A673 (cell line): ENCODE results near the gene HDAC10. TPM values are rescaled to one million over a fixed set of nuclear protein-coding genes. Genes with fewer than 3 reads are reported as not detected.

ENCODE experiments used
- BruUV-seq: library from RNA; stranded (reverse); fragments of 400-500 nt; replicated peaks from 2 replicates; lab custom pipeline; 2021; lab: Mats Ljungman, UMichigan
- CTCF ChIA-PET: fragments of 300-600 bp; sonication (Branson Sonifier 250); formaldehyde crosslinking; loops from one replicate; lab custom pipeline; 2022; ENCODE audit warnings: antibody characterized with exemption; lab: Charles Lee
- POLR2A ChIA-PET: fragments of 300-600 bp; sonication (Branson Sonifier 250); formaldehyde crosslinking; loops from one replicate; lab custom pipeline; 2022; ENCODE audit warnings: antibody characterized with exemption; ENCODE audit not compliant: low non-redundant PET; lab: Charles Lee
- DNase-seq: peaks from one replicate; pipeline ENCODE4 v3.0.0-alpha.2; 2015; ENCODE audit warnings: low spot score
- H3K27ac ChIP-seq: fragments of 200-600 bp; sonication (generic); 2 replicates; pipeline ENCODE4 v1.5.1; 2016; ENCODE audit warnings: mixed run types, low read depth, mild to moderate bottlenecking, mixed read lengths, antibody characterized with exemption, low read length; ENCODE audit not compliant: poor library complexity, severe bottlenecking
- H3K27me3 ChIP-seq: fragments of 200-600 bp; sonication (generic); replicated peaks from 2 replicates; pipeline ENCODE4 v1.6.1; 2017; ENCODE audit warnings: mixed run types, low read depth, mild to moderate bottlenecking, mixed read lengths, antibody characterized with exemption, low read length; ENCODE audit not compliant: insufficient read depth, poor library complexity
- H3K36me3 ChIP-seq: fragments of 200-600 bp; sonication (generic); 2 replicates; pipeline ENCODE4 v1.6.1; 2016; ENCODE audit warnings: mixed run types, mild to moderate bottlenecking, mixed read lengths, antibody characterized with exemption, low read length; ENCODE audit not compliant: insufficient read depth, poor library complexity, severe bottlenecking
- H3K4me1 ChIP-seq: fragments of 200-600 bp; sonication (generic); 2 replicates; pipeline ENCODE4 v1.6.1; 2017; ENCODE audit warnings: mixed run types, mild to moderate bottlenecking, mixed read lengths, antibody characterized with exemption, low read length; ENCODE audit not compliant: insufficient read depth, poor library complexity, severe bottlenecking
- H3K4me3 ChIP-seq: fragments of 200-600 bp; sonication (generic); 2 replicates; pipeline ENCODE4 v1.5.1; 2016; ENCODE audit warnings: low read depth, mixed run types, mild to moderate bottlenecking, mixed read lengths, low read length; ENCODE audit not compliant: poor library complexity, severe bottlenecking
- H3K9me3 ChIP-seq: fragments of 200-600 bp; sonication (generic); 2 replicates; pipeline ENCODE4 v1.6.1; 2016; ENCODE audit warnings: mixed run types, low read depth, mild to moderate bottlenecking, mixed read lengths, antibody characterized with exemption, low read length; ENCODE audit not compliant: poor library complexity, severe bottlenecking
- CTCF ChIP-seq: fragments of 300-800, 200-600 bp; sonication (generic); conservative IDR thresholded peaks from 2 replicates; pipeline ENCODE4 v1.5.1; 2017; ENCODE audit warnings: low read depth, mild to moderate bottlenecking, antibody characterized with exemption, low read length, moderate library complexity, mixed read lengths
- EZH2 ChIP-seq: fragments of 200-600 bp; sonication (generic); IDR thresholded peaks from 2 replicates; pipeline ENCODE4 v1.6.1; 2017; ENCODE audit warnings: borderline replicate concordance, low read depth, mild to moderate bottlenecking, mixed read lengths, antibody characterized with exemption, low read length; ENCODE audit not compliant: poor library complexity, severe bottlenecking
- intact Hi-C: fragments of 100-400 bp; cut with micrococcal nuclease; formaldehyde crosslinking; loops from one replicate; pipeline ENCODE4 v1.10.0; 2022; ENCODE audit not compliant: unreplicated experiment
- total RNA-seq: library from RNA; stranded (reverse); gene quantifications from 2 replicates; pipeline ENCODE4 v1.2.3, GENCODE V29; 2021

Gene HDAC10
- total RNA-seq, 1 experiment from 2014 or later = 38.6 TPM

GRCh38 chr22:50222508-50222907, 28.6 kb downstream of the HDAC10 start:
- no peak for DNase-seq
- Histone ChIP-seq H3K36me3 (peaks cover 57% of the 10 kb centered on the region), H3K27me3 (no peaks in the 10 kb centered on the region), H3K9me3 (no peaks in the 10 kb centered on the region), H3K27ac (no peak overlapping the region), H3K4me1 (peaks cover 14% of the 10 kb centered on the region), H3K4me3 (no peak overlapping the region)
- no TSS peak for BruUV-seq
- intact Hi-C loops = no loop called here
- ChIA-PET POLR2A (no interaction called here), CTCF (no interaction called here)
- TF ChIP-seq CTCF = no peak
- no peak for TF ChIP-seq EZH2

GRCh38 chr22:50221410-50222300, 29.4 kb downstream of the HDAC10 start:
- POLR2A ChIA-PET = no interaction called here
- H3K36me3 ChIP-seq = peaks cover 64% of the 10 kb centered on the region
- CTCF ChIA-PET = no interaction called here
- no peak for DNase-seq
- H3K27ac ChIP-seq = no peak overlapping the region
- no peaks in the 10 kb centered on the region for H3K27me3 ChIP-seq
- TF ChIP-seq EZH2 (no peak), CTCF (0 out of 2 replicates have a peak, but pooled peaks have one; percentile 28)
- intact Hi-C loops = no loop called here
- H3K9me3 ChIP-seq = no peaks in the 10 kb centered on the region
- H3K4me3 ChIP-seq = no peak overlapping the region
- peaks cover 14% of the 10 kb centered on the region for H3K4me1 ChIP-seq
- no TSS peak for BruUV-seq

GRCh38 chr22:50220603-50221409, 30.3 kb downstream of the HDAC10 start:
- Histone ChIP-seq H3K4me3 (no peak overlapping the region), H3K4me1 (peaks cover 14% of the 10 kb centered on the region), H3K27ac (no peak overlapping the region), H3K36me3 (peaks cover 72% of the 10 kb centered on the region), H3K27me3 (no peaks in the 10 kb centered on the region), H3K9me3 (no peaks in the 10 kb centered on the region)
- TF ChIP-seq CTCF = no peak
- no peak for TF ChIP-seq EZH2
- ChIA-PET CTCF (no interaction called here), POLR2A (no interaction called here)
- intact Hi-C loops = no loop called here
- no peak for DNase-seq
- BruUV-seq = no TSS peak
